SK-N-DZ (cell line): ENCODE measurements around the gene ITPRIPL2.

Experiments used
- DNase-seq: peaks from one replicate; pipeline ENCODE4 v3.0.0-alpha.2; 2015; ENCODE audit warnings: low spot score

Gene ITPRIPL2

GRCh38 chr16:19093631-19094541 lies 19.9 kb upstream of the ITPRIPL2 start:
- no peak for DNase-seq

DNA sequence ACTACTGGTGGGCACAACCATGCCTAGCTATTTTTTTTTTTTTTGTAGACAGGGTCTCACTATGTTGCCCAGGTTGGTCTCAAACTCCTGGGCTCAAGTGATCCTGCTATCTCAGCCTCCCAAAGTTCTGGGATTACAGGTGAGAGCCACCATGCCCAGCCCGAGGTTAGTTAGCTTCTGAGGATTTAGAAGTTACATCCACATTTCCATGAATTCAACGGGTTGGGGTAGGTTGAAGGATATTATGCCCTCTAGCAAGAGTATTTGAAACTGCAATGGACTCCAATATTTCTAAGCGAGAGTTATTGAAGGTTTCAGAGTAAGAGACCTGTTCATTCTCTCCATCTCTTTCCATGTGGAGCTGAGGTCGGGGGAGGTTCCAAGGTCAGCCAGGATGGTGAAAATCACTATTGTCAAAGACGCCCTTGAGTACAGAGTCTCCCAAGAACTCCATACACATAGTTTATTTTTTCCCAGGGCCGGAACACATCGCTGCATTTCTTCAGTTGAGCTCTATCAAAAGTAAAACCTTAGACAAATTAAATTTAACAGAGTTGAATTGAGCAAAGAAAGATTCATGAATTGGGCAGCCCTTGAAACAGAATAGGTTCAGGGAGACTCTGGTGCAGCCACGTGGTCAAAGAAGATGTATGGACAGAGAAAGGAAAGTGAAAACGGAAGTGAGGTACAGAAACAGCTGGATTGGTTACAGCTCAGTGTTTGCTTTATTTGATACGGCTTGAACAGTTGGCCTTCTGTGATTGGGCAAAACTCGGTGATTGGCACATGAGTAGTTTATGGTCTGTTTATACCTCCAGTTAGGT lies 19.0 kb upstream of the ITPRIPL2 start:
- DNase-seq, result no peak

DNA sequence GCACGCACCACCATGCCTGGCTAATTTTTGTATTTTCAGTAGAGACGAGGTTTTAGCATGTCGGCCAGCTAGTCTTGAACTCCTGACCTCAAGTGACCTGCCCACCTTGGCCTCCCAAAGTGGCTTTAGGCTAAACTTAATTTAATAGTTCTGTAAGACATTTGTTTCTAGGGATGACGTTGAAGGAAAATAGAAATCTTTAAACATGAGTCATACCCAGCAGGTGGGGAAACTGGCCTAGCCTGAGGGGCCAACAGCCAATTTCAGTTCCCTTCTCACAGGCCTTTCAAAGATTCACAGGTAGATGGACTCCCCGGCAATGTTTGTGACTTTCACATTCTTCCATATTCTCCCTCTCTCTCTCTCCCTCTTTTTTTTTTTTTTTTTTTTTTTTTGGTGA lies 18.1 kb upstream of the ITPRIPL2 start:
- no peak for DNase-seq

DNA sequence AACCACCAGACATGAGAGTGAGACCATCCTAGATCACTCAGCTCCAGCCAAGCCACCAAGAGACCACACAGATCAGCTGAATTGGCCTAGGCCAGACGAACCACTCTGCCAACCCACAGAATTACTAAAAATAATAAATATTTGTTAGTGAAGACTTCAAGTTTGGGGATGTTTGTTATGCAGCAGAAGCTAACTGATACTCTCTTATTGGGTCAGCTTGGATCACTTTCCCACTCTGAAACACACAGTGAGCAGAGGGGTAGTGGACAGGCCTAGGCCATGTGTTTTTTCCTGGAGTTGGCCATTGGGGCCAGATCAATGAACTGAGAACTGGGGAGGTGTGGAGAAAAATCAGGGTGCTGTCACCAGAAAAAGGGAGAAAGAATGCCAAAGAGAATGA lies 15.6 kb upstream of the ITPRIPL2 start:
- DNase-seq, result no peak

GRCh38 chr16:19102187-19102872 lies 11.4 kb upstream of the ITPRIPL2 start:
- DNase-seq, result peak; percentile 46

- DNase-seq, result no peak
Observed at GRCh38 chr16:19104607-19105006, 9.2 kb upstream of the ITPRIPL2 start.

GRCh38 chr16:19105131-19105530 lies 8.6 kb upstream of the ITPRIPL2 start:
- no peak for DNase-seq

- no peak for DNase-seq
Observed at GRCh38 chr16:19105891-19106624, 7.7 kb upstream of the ITPRIPL2 start.

- DNase-seq, result no peak
Observed at GRCh38 chr16:19106625-19107020, 7.1 kb upstream of the ITPRIPL2 start.

GRCh38 chr16:19108409-19109287 lies 5.1 kb upstream of the ITPRIPL2 start:
- DNase-seq, result no peak

GRCh38 chr16:19109288-19109664 lies 4.5 kb upstream of the ITPRIPL2 start:
- DNase-seq, result no peak

DNA sequence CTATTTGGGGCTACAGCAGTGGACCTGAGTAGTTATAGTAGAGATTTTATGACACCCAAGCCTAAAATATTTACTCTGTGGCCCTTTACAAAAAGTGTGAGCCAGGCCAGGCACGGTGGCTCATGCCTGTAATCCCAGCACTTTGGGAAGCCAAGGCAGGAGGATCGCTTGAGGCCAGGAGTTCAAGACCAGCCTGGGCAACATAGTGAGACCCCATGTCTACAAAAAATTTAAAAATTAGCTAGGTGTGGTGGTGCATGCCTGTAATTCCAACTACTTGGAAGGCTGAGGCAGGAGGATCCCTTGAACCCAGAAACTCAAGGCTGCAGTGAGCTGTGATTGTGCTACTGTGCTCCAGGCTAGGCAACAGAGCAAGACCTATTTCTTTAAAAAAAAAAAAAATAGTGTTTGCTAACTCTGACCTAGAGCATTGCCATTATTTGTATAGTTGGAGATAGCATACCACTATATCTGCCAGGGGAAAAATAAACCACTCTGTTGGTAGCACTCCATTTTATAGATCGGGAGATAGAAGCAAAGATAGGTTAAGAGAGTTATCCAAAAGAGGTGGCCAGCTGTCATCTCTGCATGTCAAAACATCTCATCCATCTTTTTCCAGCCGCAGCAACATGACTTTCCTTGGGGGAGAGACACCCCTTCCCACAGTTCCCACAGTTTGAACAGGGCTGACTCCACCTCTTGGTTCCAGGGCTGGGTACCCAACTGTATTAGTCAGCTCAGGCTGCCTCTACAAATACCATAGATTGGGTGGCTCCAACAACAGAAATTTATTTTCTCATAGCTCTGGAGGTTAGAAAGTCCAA lies 3.0 kb upstream of the ITPRIPL2 start:
- no peak for DNase-seq

GRCh38 chr16:19112099-19112407 lies 1.7 kb upstream of the ITPRIPL2 start:
- no peak for DNase-seq

DNA sequence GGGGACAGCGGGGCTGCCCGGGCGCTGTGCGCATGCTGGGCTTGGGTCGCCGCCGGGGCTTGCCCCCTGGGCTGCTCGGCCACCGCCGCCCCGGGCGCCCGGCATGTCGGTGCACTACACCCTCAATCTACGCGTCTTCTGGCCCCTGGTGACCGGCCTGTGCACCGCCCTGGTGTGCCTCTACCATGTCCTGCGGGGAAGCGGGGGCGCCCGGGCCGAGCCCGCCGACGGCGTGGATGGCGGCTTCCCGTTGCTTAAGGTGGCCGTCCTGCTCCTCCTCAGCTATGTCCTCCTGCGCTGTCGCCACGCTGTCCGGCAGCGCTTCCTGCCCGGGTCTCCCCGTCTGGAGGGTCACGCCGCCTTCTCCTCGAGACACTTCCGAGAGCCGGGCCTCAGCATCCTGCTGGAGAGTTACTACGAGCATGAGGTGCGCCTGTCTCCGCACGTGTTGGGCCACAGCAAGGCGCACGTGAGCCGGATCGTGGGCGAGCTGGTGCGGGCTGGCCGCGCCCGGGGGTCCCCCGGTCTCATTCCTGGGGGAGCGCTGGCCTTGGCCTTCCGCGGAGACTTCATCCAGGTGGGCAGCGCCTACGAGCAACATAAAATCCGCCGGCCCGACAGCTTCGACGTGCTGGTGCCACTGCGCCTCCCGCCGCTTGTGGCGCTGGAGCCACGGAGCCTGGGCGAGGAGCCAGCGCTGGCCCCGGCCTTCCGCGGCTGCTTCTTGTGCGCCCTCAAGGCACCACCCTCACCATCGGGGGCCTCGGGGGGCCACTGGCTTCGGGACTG lies 789 bp downstream of the ITPRIPL2 start:
- DNase-seq, result no peak

GRCh38 chr16:19115148-19116021 lies 1.6 kb downstream of the ITPRIPL2 start:
- DNase-seq, result no peak

GRCh38 chr16:19116711-19117449 lies 3.1 kb downstream of the ITPRIPL2 start:
- no peak for DNase-seq

- DNase-seq, result no peak
Observed at GRCh38 chr16:19118938-19119431, 5.2 kb downstream of the ITPRIPL2 start.
